Measurements from ENCODE around the gene DNAH8. TPM values are rescaled to one million over a fixed set of nuclear protein-coding genes. Genes with fewer than 3 reads are reported as not detected.

The DNAH8 gene
- total and polyA plus RNA-seq, 2 donors (not counting 3 experiments of a cell fraction or from before 2014, with no cell fraction given) = 0.29 to 0.61 TPM

- dilution Hi-C loops (cut with MboI; ENCODE audit: extremely low pct_ligation_motif_present, low sequenced_read_pairs) = no loop called here
- POLR2A ChIA-PET = no interaction called here
Measured at GRCh38 chr6:38990475-38990874, 275.4 kb downstream of the DNAH8 start.

GRCh38 chr6:38996676-38997075 is 281.6 kb downstream of the DNAH8 start:
- POLR2A ChIA-PET = no interaction called here

More at GRCh38 chr6:38990475-38990874, 275.4 kb downstream of the DNAH8 start:
- Histone ChIP-seq H3K79me2 (ENCODE audit: control insufficient read depth, insufficient read depth, low read length) (no peaks in the 10 kb centered on the region), H3K9me3 (replicated peaks; ENCODE audit: control insufficient read depth, insufficient read depth, low read length) (no peaks in the 10 kb centered on the region), H3K4me2 (ENCODE audit: insufficient read depth, low read length) (no peak overlapping the region), H3K27me3 (ENCODE audit: control insufficient read depth in 2 of 2, insufficient read depth in 2 of 2, low read length in 2 of 2) (peaks cover 0 to 2% of the 10 kb centered on the region in 2 experiments), H3K27ac (ENCODE audit: insufficient read depth, low read depth, low read length) (no peak overlapping the region), H4K20me1 (replicated peaks; ENCODE audit: control insufficient read depth, extremely low read depth, insufficient read depth, low read length) (no peaks in the 10 kb centered on the region), H3K9ac (replicated peaks; ENCODE audit: extremely low read depth, insufficient read depth, low read length) (no peak overlapping the region), H2AFZ (ENCODE audit: low read depth, low read length) (no peak overlapping the region), H3K4me3 (replicated peaks in 1 of 3; ENCODE audit: insufficient read depth in 1 of 3, low read depth in 1 of 3, low read length in 3 of 3) (no peak overlapping the region), H3K9me1 (replicated peaks; ENCODE audit: control insufficient read depth, extremely low read depth, insufficient read depth, low read length) (no peaks in the 10 kb centered on the region), H3K4me1 (ENCODE audit: control insufficient read depth, extremely low read depth, insufficient read depth, low read length) (no peaks in the 10 kb centered on the region), H3K36me3 (ENCODE audit: control insufficient read depth in 2 of 2, extremely low read depth in 1 of 2, insufficient read depth in 2 of 2, low read length in 2 of 2) (no peaks in the 10 kb centered on the region)
- CTCF ChIA-PET = no interaction called here
- no peak for DNase-seq (ENCODE audit: low read depth, low spot score)
- TF ChIP-seq POLR2A (IDR thresholded peaks at IDR 0.05; ENCODE audit: low read depth, low read length) = no peak
- no peak for TF ChIP-seq JUN (IDR thresholded peaks at IDR 0.05; ENCODE audit: borderline replicate concordance, insufficient read depth, insufficient read length, low read depth)
- no peak for TF ChIP-seq MYC (IDR thresholded peaks at IDR 0.05; ENCODE audit: low read depth, low read length)
- no peak for TF ChIP-seq POLR2AphosphoS5 (IDR thresholded peaks at IDR 0.05; ENCODE audit: insufficient read depth, low read depth, low read length)
- no peak for FAIRE-seq
- no TSS peak for BruUV-seq (replicated peaks)
- intact Hi-C loops (cut with micrococcal nuclease) = no loop called here

More at GRCh38 chr6:38996676-38997075, 281.6 kb downstream of the DNAH8 start:
- no peak overlapping the region for H3K27ac ChIP-seq (ENCODE audit: insufficient read depth, low read depth, low read length)
- no peaks in the 10 kb centered on the region for H3K9me1 ChIP-seq (replicated peaks; ENCODE audit: control insufficient read depth, extremely low read depth, insufficient read depth, low read length)
- H2AFZ ChIP-seq (ENCODE audit: low read depth, low read length) = no peak overlapping the region
- dilution Hi-C loops (cut with MboI; ENCODE audit: extremely low pct_ligation_motif_present, low sequenced_read_pairs) = no loop called here
- no peak for DNase-seq (ENCODE audit: low read depth, low spot score)
- no peak overlapping the region for H3K4me3 ChIP-seq (replicated peaks in 1 of 3; ENCODE audit: insufficient read depth in 1 of 3, low read depth in 1 of 3, low read length in 3 of 3)
- no peak overlapping the region for H3K4me2 ChIP-seq (ENCODE audit: insufficient read depth, low read length)
- peaks cover 4 to 5% of the 10 kb centered on the region in 2 experiments for H3K27me3 ChIP-seq (ENCODE audit: control insufficient read depth in 2 of 2, insufficient read depth in 2 of 2, low read length in 2 of 2)
- no peaks in the 10 kb centered on the region for H3K36me3 ChIP-seq (ENCODE audit: control insufficient read depth in 2 of 2, extremely low read depth in 1 of 2, insufficient read depth in 2 of 2, low read length in 2 of 2)
- H3K9ac ChIP-seq (replicated peaks; ENCODE audit: extremely low read depth, insufficient read depth, low read length) = no peak overlapping the region
- TF ChIP-seq POLR2A (IDR thresholded peaks at IDR 0.05; ENCODE audit: low read depth, low read length) = no peak
- no peak for TF ChIP-seq GATA2 (IDR thresholded peaks at IDR 0.05; ENCODE audit: insufficient read depth, insufficient read length, low read depth, low read length)
- TF ChIP-seq MYC (IDR thresholded peaks at IDR 0.05; ENCODE audit: low read depth, low read length) = no peak
- no peak for TF ChIP-seq FOS (IDR thresholded peaks at IDR 0.05; ENCODE audit: borderline replicate concordance, insufficient read depth, low read length)
- TF ChIP-seq MAX (IDR thresholded peaks at IDR 0.05; ENCODE audit: insufficient read depth, insufficient read length) = no peak
- no peak for TF ChIP-seq CTCF (IDR thresholded peaks at IDR 0.05; ENCODE audit: extremely low read depth in 1 of 2, insufficient read depth in 1 of 2, low read depth in 1 of 2, low read length in 2 of 2)
- TF ChIP-seq JUN (IDR thresholded peaks at IDR 0.05; ENCODE audit: borderline replicate concordance, insufficient read depth, insufficient read length, low read depth) = no peak
- no peak for TF ChIP-seq POLR2AphosphoS5 (IDR thresholded peaks at IDR 0.05; ENCODE audit: insufficient read depth, low read depth, low read length)
- no peak for TF ChIP-seq EZH2 (IDR thresholded peaks at IDR 0.05; ENCODE audit: borderline replicate concordance, low read depth, low read length, severe bottlenecking)
- no peaks in the 10 kb centered on the region for H3K4me1 ChIP-seq (ENCODE audit: control insufficient read depth, extremely low read depth, insufficient read depth, low read length)
- no peaks in the 10 kb centered on the region for H4K20me1 ChIP-seq (replicated peaks; ENCODE audit: control insufficient read depth, extremely low read depth, insufficient read depth, low read length)
- H3K79me2 ChIP-seq (ENCODE audit: control insufficient read depth, insufficient read depth, low read length) = no peaks in the 10 kb centered on the region
- intact Hi-C loops (cut with micrococcal nuclease) = loop anchor here (1.0 kb wide), 2 partner anchors 307 to 314 kb away; no protein-coding TSS in a partner anchor
- CTCF ChIA-PET = interaction anchor here (0.7 to 4.0 kb wide), 12 partner anchors 10 to 313 kb away, joined by 3 to 60 read pairs (median 5); no protein-coding TSS in a partner anchor
- BruUV-seq (replicated peaks) = no TSS peak
- FAIRE-seq = no peak
- H3K9me3 ChIP-seq (replicated peaks; ENCODE audit: control insufficient read depth, insufficient read depth, low read length) = no peaks in the 10 kb centered on the region
